HepG2 (cell line): Measurements from ENCODE around the gene NOTCH3.

ENCODE experiments used
- CBX1 ChIP-seq: IDR thresholded peaks from one replicate; pipeline ENCODE4 v1.6.1; 2016; ENCODE audit warnings: antibody characterized with exemption, low read depth
- ELF3 ChIP-seq: IDR thresholded peaks from 2 replicates; pipeline ENCODE4 v1.6.1; 2016; ENCODE audit warnings: missing genetic modification reagents, missing compliant biosample characterization
- IRF2 ChIP-seq: IDR thresholded peaks from 2 replicates; pipeline ENCODE4 v1.6.1; 2018; ENCODE audit warnings: missing genetic modification reagents, missing compliant biosample characterization
- PHB2 ChIP-seq: fragments of 450-650 bp; IDR thresholded peaks from 2 replicates; pipeline ENCODE4 v1.6.1; 2018; ENCODE audit not compliant: partially characterized antibody
- RCOR2 ChIP-seq: IDR thresholded peaks from 2 replicates; pipeline ENCODE4 v1.6.1; 2016; ENCODE audit warnings: missing biosample characterization, missing genetic modification reagents
- ZFP90 ChIP-seq: sonication (generic); formaldehyde crosslinking; IDR thresholded peaks from 2 replicates; pipeline ENCODE4 v1.8.0; 2022; ENCODE audit warnings: missing genetic modification reagents, mild to moderate bottlenecking, inconsistent platforms, borderline replicate concordance
- ZNF292 ChIP-seq: sonication (generic); formaldehyde crosslinking; IDR thresholded peaks from 2 replicates; pipeline ENCODE4 v1.8.1; 2022; ENCODE audit warnings: mild to moderate bottlenecking, low read depth, missing genetic modification reagents, borderline replicate concordance
- ZNF746 ChIP-seq: sonication (generic); formaldehyde crosslinking; IDR thresholded peaks from 2 replicates; pipeline ENCODE4 v1.8.0; 2022; ENCODE audit warnings: mild to moderate bottlenecking, missing genetic modification reagents
- ZNF883 ChIP-seq: sonication (generic); formaldehyde crosslinking; IDR thresholded peaks from 2 replicates; pipeline ENCODE4 v1.5.1; 2020; ENCODE audit warnings: mild to moderate bottlenecking, missing genetic modification reagents; ENCODE audit errors: not compliant biosample characterization
- TF ChIP-seq, protein P1 (sequence below): sonication (generic); formaldehyde crosslinking; IDR thresholded peaks from 2 replicates; pipeline ENCODE4 v1.5.0; 2020; ENCODE audit warnings: mild to moderate bottlenecking, missing genetic modification reagents, moderate library complexity
- TF ChIP-seq, protein P2 (sequence below): sonication (generic); formaldehyde crosslinking; conservative IDR thresholded peaks from 2 replicates; pipeline ENCODE4 v1.4.0; 2020; ENCODE audit warnings: missing genetic modification reagents

GRCh38 chr19:15137777-15138176 lies 63.0 kb downstream of the NOTCH3 start:
- no peak for TF ChIP-seq CBX1
- TF ChIP-seq ZFP90 (CRISPR knock-in tag): no peak
- TF ChIP-seq ZNF746 (CRISPR knock-in tag): no peak
- no peak for TF ChIP-seq PHB2
- no peak for TF ChIP-seq ZNF292 (CRISPR knock-in tag)
- TF ChIP-seq, protein P1, sequence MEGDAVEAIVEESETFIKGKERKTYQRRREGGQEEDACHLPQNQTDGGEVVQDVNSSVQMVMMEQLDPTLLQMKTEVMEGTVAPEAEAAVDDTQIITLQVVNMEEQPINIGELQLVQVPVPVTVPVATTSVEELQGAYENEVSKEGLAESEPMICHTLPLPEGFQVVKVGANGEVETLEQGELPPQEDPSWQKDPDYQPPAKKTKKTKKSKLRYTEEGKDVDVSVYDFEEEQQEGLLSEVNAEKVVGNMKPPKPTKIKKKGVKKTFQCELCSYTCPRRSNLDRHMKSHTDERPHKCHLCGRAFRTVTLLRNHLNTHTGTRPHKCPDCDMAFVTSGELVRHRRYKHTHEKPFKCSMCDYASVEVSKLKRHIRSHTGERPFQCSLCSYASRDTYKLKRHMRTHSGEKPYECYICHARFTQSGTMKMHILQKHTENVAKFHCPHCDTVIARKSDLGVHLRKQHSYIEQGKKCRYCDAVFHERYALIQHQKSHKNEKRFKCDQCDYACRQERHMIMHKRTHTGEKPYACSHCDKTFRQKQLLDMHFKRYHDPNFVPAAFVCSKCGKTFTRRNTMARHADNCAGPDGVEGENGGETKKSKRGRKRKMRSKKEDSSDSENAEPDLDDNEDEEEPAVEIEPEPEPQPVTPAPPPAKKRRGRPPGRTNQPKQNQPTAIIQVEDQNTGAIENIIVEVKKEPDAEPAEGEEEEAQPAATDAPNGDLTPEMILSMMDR (CRISPR knock-in tag): no peak
- TF ChIP-seq, protein P2, sequence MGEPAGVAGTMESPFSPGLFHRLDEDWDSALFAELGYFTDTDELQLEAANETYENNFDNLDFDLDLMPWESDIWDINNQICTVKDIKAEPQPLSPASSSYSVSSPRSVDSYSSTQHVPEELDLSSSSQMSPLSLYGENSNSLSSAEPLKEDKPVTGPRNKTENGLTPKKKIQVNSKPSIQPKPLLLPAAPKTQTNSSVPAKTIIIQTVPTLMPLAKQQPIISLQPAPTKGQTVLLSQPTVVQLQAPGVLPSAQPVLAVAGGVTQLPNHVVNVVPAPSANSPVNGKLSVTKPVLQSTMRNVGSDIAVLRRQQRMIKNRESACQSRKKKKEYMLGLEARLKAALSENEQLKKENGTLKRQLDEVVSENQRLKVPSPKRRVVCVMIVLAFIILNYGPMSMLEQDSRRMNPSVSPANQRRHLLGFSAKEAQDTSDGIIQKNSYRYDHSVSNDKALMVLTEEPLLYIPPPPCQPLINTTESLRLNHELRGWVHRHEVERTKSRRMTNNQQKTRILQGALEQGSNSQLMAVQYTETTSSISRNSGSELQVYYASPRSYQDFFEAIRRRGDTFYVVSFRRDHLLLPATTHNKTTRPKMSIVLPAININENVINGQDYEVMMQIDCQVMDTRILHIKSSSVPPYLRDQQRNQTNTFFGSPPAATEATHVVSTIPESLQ (CRISPR knock-in tag): no peak
- TF ChIP-seq ZNF883: no peak
- no peak for TF ChIP-seq RCOR2 (CRISPR knock-in tag)
- no peak for TF ChIP-seq IRF2 (CRISPR knock-in tag)
- no peak for TF ChIP-seq ELF3 (CRISPR knock-in tag)
